Eye (tissue), 1 donor: ENCODE data around the gene NCLN.
"Not testable (repeated sequence)": the region's sequence is repeated elsewhere in the genome, so short reads cannot be mapped to it uniquely, and the experiment has no call there.

Source experiments
- DNase-seq: peaks from one replicate; pipeline ENCODE4 v3.0.0-alpha.2; 2015

NCLN gene

DNA sequence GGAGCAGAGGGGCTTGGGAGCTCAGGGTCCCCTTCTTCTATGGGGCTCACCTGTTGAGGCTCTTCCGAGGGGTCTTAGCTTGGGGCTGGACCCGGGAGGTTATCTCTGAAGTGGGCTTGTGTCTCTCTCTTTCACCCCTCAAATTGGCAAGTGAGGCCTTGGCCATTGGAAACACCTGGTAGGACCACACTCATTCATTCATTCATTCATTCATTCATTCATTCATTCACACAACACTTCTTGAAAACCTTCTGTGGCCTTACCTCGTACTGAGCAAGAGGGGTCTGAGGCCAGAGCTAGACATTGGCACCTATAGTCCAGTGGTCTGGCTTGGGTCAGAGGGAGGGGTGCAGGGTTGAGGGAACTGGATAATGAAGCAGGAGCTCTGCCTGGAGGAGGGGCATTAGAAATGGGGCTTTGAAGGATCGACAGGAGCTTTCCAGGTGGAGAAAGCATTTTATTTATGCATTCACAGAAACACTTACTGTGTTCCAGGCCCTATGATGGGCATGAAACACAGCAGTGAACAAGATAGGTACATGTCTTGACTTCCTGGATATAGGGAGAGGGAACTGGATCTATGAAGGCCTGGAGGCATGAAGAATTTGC, 44.3 kb downstream of the NCLN start:
- no peak for DNase-seq

DNA sequence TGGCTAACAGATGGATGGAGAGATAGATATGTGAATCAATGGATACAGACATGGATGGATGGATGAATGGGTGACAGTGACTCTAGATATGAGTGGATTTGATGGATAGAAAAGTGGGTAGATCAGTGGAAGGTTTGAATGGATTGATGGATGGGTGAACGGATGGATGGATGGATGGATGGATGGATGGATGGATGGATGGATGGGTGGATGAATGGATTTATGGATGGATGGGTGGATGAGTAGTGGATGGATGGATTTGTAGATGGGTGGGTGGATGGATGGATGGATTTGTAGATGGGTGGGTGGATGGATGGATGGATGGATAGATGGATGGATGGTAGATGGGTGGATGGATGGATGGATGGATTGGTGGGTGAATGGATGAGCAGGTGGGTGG, 45.6 kb downstream of the NCLN start:
- no peak for DNase-seq

DNA sequence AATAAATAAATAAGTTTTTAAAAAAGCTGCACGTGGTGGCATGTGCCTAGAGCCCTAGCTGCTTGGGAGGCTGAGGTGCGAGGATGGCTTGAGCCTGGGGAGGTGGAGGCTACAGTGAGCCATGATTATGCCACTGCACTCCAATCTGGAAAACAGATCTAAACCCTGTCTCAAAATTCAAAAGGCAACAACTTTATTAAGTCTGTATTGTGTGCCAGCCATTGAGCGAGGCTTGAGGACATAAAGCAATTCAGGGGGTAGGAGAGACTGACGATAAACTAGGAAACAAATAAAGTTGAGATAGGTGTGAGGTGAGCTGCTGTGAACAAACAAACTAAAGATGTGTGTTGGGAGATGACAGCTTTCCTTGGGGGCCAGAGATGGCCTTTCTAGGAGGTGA, 47.4 kb downstream of the NCLN start:
- no peak for DNase-seq

- no peak for DNase-seq
These were observed 48.1 kb downstream of the NCLN start for GRCh38 chr19:3233831-3234230.

GRCh38 chr19:3234800-3235199, 49.1 kb downstream of the NCLN start:
- DNase-seq = no peak

GRCh38 chr19:3235604-3236003, 49.9 kb downstream of the NCLN start:
- not testable (repeated sequence) for DNase-seq

DNA sequence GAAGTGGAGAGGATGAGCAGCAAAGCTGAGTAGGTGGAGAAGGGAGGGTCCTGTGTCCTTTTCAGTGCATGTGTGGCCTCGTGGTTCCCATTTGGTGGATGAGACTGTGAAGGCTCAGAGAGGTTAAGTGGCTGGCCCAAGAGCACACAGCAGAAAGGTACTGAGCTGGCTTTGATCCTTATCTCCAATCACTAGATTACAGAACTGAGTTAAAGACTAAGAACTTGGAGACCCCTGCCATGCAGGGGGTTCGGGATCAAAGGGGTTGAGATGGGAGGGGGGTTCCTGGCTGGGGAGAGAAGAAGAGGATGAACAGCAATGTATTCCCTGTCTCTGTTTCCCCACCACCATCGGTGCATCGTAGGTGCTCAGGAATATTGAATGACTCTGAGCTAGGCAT, 50.5 kb downstream of the NCLN start:
- no peak for DNase-seq

DNA sequence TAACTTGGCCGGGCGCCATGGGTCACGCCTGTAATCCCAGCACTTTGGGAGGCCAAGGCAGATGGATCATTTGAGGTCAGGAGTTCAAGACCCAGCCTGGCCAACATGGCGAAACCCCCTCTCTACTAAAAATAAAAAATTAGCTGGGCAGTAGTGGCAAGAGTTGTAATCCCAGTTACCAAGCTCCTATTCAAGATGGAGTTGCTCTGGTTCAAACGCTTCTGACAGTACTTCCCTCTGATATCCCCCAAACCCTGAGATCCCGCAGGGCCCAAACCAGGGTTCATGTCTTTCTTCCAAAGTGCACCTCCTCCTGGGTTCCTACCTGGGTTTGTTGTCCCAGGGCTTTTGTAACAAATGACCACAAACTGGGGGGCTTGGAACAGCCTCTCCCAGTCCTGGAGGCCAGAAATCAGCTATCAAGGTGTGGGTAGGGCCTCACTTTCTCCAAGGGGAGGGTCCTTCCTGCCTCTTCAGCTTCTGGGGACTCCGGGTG, 52.4 kb downstream of the NCLN start:
- no peak for DNase-seq

- no peak for DNase-seq
These were observed 53.6 kb downstream of the NCLN start for GRCh38 chr19:3239367-3239766.

- peak; percentile 89 for DNase-seq
These were observed 58.3 kb downstream of the NCLN start for GRCh38 chr19:3243819-3244700.

- no peak for DNase-seq
These were observed 59.3 kb downstream of the NCLN start for GRCh38 chr19:3245050-3245449.

GRCh38 chr19:3248728-3249326, 63.1 kb downstream of the NCLN start:
- no peak for DNase-seq

GRCh38 chr19:3249408-3249807, 63.7 kb downstream of the NCLN start:
- no peak for DNase-seq

GRCh38 chr19:3250675-3251074, 64.9 kb downstream of the NCLN start:
- no peak for DNase-seq

GRCh38 chr19:3251229-3251628, 65.5 kb downstream of the NCLN start:
- DNase-seq = no peak

DNA sequence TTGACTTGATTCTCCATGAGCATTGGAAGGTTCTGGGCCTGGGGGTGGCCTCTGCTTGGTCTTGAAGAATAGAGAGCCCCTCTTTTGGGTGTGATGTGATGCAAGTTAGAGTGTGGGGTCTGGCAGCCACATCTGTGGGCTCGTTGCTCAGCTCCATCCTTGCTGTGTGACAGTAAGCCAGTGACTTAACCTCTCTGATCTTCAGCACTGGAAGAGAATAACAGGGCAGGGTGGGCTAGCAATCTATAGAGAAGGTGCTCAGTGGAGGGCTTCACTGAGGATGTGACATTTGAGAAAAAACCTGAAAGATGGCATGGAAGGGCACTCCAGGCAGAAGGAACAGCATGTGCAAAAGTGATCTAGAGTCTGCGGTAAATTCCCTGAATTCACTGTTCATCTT, 66.9 kb downstream of the NCLN start:
- DNase-seq = no peak

- DNase-seq = no peak
These were observed 67.5 kb downstream of the NCLN start for GRCh38 chr19:3253270-3253669.

- no peak for DNase-seq
These were observed 68.8 kb downstream of the NCLN start for GRCh38 chr19:3254520-3254919.

GRCh38 chr19:3257071-3257470, 71.3 kb downstream of the NCLN start:
- DNase-seq = no peak
